IMR-90 (cell line): ENCODE data around the gene TDRD12. TPM values are rescaled to one million over a fixed set of nuclear protein-coding genes. Genes with fewer than 3 reads are reported as not detected.

Experiments used
- ATAC-seq: fragments of 200-7000 bp; cut with Tn5 transposase; 2 replicates; pipeline ENCODE4 v1.9.1; 2020; ENCODE audit warnings: low read depth, mild to moderate bottlenecking, moderate library complexity
- BruUV-seq: library from RNA; stranded (reverse); fragments of 400-500 nt; replicated peaks from 2 replicates; lab custom pipeline; 2021; lab: Mats Ljungman, UMichigan
- CTCF ChIA-PET: fragments of 300-600 bp; formaldehyde crosslinking; extraction: SDS; loops from one replicate; lab custom pipeline; 2021; ENCODE audit warnings: antibody characterized with exemption; lab: Yijun Ruan, JAX
- POLR2A ChIA-PET: fragments of 300-600 bp; sonication (Branson Sonifier 250); formaldehyde crosslinking; loops from one replicate; lab custom pipeline; 2022; ENCODE audit warnings: antibody characterized with exemption; ENCODE audit not compliant: unreplicated experiment; lab: Charles Lee
- DNase-seq: peaks from one replicate; pipeline ENCODE4 v3.0.0; 2013
- H2AFZ ChIP-seq: replicated peaks from 2 replicates; pipeline ENCODE3; 2013; ENCODE audit warnings: low read length, mild to moderate bottlenecking; ENCODE audit not compliant: poor library complexity
- H2AK5ac ChIP-seq: 2 replicates; pipeline ENCODE4 v1.6.1; 2013; ENCODE audit warnings: low read depth, low read length, inconsistent platforms
- H2AK9ac ChIP-seq: replicated peaks from 2 replicates; pipeline ENCODE3; 2013; ENCODE audit warnings: mild to moderate bottlenecking, low read depth, low read length, moderate library complexity; ENCODE audit not compliant: poor library complexity
- H2BK120ac ChIP-seq: 2 replicates; pipeline ENCODE4 v1.6.1; 2013; ENCODE audit warnings: low read depth, low read length, inconsistent platforms
- H2BK15ac ChIP-seq: 3 replicates; pipeline ENCODE4 v1.6.1; 2013; ENCODE audit warnings: low read depth, low read length, inconsistent platforms
- H2BK20ac ChIP-seq: 2 replicates; pipeline ENCODE4 v1.6.1; 2013; ENCODE audit warnings: low read depth, mild to moderate bottlenecking, inconsistent platforms, low read length, moderate library complexity
- H2BK5ac ChIP-seq: 2 replicates; pipeline ENCODE4 v1.6.1; 2013; ENCODE audit warnings: mild to moderate bottlenecking, low read depth, low read length, inconsistent platforms; ENCODE audit not compliant: poor library complexity, severe bottlenecking
- H3K14ac ChIP-seq: replicated peaks from 2 replicates; pipeline ENCODE4 v1.6.1; 2013; ENCODE audit warnings: low read depth, low read length, inconsistent platforms
- H3K18ac ChIP-seq: 2 replicates; pipeline ENCODE4 v1.6.1; 2013; ENCODE audit warnings: low read depth, low read length, control low read depth
- H3K23ac ChIP-seq: 2 replicates; pipeline ENCODE4 v1.6.1; 2013; ENCODE audit warnings: low read depth, low read length, inconsistent platforms
- H3K27ac ChIP-seq: 2 replicates; pipeline ENCODE4 v1.5.1; 2013; ENCODE audit warnings: mild to moderate bottlenecking, control low read depth, low read length; ENCODE audit not compliant: insufficient read depth
- H3K27me3 ChIP-seq: 2 replicates; pipeline ENCODE4 v1.6.1; 2013; ENCODE audit warnings: low read length; ENCODE audit not compliant: control insufficient read depth, insufficient read depth
- H3K36me3 ChIP-seq: 2 replicates; pipeline ENCODE4 v1.6.1; 2013; ENCODE audit warnings: low read length, mixed read lengths; ENCODE audit not compliant: control insufficient read depth, insufficient read depth
- H3K4ac ChIP-seq: 2 replicates; pipeline ENCODE4 v1.6.1; 2013; ENCODE audit warnings: low read depth, low read length, inconsistent platforms
- H3K4me1 ChIP-seq: 2 replicates; pipeline ENCODE4 v1.6.1; 2013; ENCODE audit warnings: low read length, mixed read lengths; ENCODE audit not compliant: control insufficient read depth, insufficient read depth
- H3K4me2 ChIP-seq: 2 replicates; pipeline ENCODE4 v1.6.1; 2013; ENCODE audit warnings: low read depth, mild to moderate bottlenecking, control low read depth, low read length, moderate library complexity
- H3K4me3 ChIP-seq: 2 replicates; pipeline ENCODE4 v1.5.1; 2013; ENCODE audit warnings: low read depth, mild to moderate bottlenecking, control low read depth, low read length, moderate library complexity; ENCODE audit not compliant: insufficient read depth
- H3K56ac ChIP-seq: 2 replicates; pipeline ENCODE4 v1.6.1; 2013; ENCODE audit warnings: low read length, inconsistent platforms; ENCODE audit not compliant: insufficient read depth; ENCODE audit errors: extremely low read depth
- H3K79me1 ChIP-seq, 2 experiments: 2 replicates each; pipeline ENCODE4 v1.6.1; 2013; ENCODE audit warnings: low read length in 2 of 2, inconsistent platforms in 1 of 2, low read depth in 1 of 2
- H3K9ac ChIP-seq: 2 replicates; pipeline ENCODE4 v1.6.1; 2013; ENCODE audit warnings: low read depth, low read length, control low read depth
- H3K9me1 ChIP-seq: 2 replicates; pipeline ENCODE4 v1.6.1; 2013; ENCODE audit warnings: low read length, inconsistent platforms; ENCODE audit not compliant: insufficient read depth
- H3K9me3 ChIP-seq: 2 replicates; pipeline ENCODE4 v1.6.1; 2013; ENCODE audit warnings: low read length; ENCODE audit not compliant: control insufficient read depth, insufficient read depth
- H4K20me1 ChIP-seq: 2 replicates; pipeline ENCODE4 v1.6.1; 2013; ENCODE audit warnings: low read length, inconsistent platforms; ENCODE audit not compliant: insufficient read depth
- H4K5ac ChIP-seq: 2 replicates; pipeline ENCODE4 v1.6.1; 2013; ENCODE audit warnings: mild to moderate bottlenecking, low read depth, low read length, control low read depth
- H4K8ac ChIP-seq, 2 experiments: 2 replicates each; pipeline ENCODE4 v1.6.1; 2013; ENCODE audit warnings: low read depth in 2 of 2, low read length in 2 of 2, control low read depth in 1 of 2, inconsistent platforms in 1 of 2
- H4K91ac ChIP-seq: 2 replicates; pipeline ENCODE4 v1.6.1; 2013; ENCODE audit warnings: low read depth, low read length, inconsistent platforms; ENCODE audit not compliant: insufficient read depth
- BHLHE40 ChIP-seq: fragments of 150-350 bp; IDR thresholded peaks from 2 replicates; pipeline ENCODE4 v1.6.1; 2016; ENCODE audit warnings: mild to moderate bottlenecking, low read depth, low read length
- CEBPB ChIP-seq: IDR thresholded peaks from 2 replicates; pipeline ENCODE4 v1.6.1; 2012; ENCODE audit warnings: low read depth, low read length, improper control_type of control experiment
- CHD1 ChIP-seq: IDR thresholded peaks from 2 replicates; pipeline ENCODE4 v1.6.1; 2012; ENCODE audit warnings: low read depth, low read length, improper control_type of control experiment
- CTCF ChIP-seq: conservative IDR thresholded peaks from 2 replicates; pipeline ENCODE4 v1.5.1; 2012; ENCODE audit warnings: mild to moderate bottlenecking, low read depth, low read length, improper control_type of control experiment
- ELK1 ChIP-seq: fragments of 150-350 bp; IDR thresholded peaks from 2 replicates; pipeline ENCODE4 v1.6.1; 2016; ENCODE audit warnings: low read depth, mild to moderate bottlenecking, low read length, moderate library complexity, borderline replicate concordance
- FOS ChIP-seq: fragments of 150-350 bp; IDR thresholded peaks from 2 replicates; pipeline ENCODE4 v1.6.1; 2016; ENCODE audit warnings: low read depth, low read length
- MAFK ChIP-seq: IDR thresholded peaks from 2 replicates; pipeline ENCODE4 v1.6.1; 2012; ENCODE audit warnings: low read depth, low read length, improper control_type of control experiment
- MAZ ChIP-seq: IDR thresholded peaks from 2 replicates; pipeline ENCODE4 v1.6.1; 2012; ENCODE audit warnings: low read depth, mild to moderate bottlenecking, low read length, improper control_type of control experiment, moderate library complexity, borderline replicate concordance
- MXI1 ChIP-seq: IDR thresholded peaks from 2 replicates; pipeline ENCODE4 v1.6.1; 2012; ENCODE audit warnings: low read depth, mild to moderate bottlenecking, low read length, moderate library complexity, borderline replicate concordance
- NFE2L2 ChIP-seq: fragments of 150-350 bp; IDR thresholded peaks from 2 replicates; pipeline ENCODE4 v1.6.1; 2016; ENCODE audit warnings: low read depth, mild to moderate bottlenecking, low read length
- POLR2A ChIP-seq: IDR thresholded peaks from 2 replicates; pipeline ENCODE4 v1.6.1; 2012; ENCODE audit warnings: mild to moderate bottlenecking, low read depth, low read length
- RAD21 ChIP-seq: IDR thresholded peaks from 2 replicates; pipeline ENCODE4 v1.6.1; 2012; ENCODE audit warnings: low read length, improper control_type of control experiment
- RCOR1 ChIP-seq: IDR thresholded peaks from 2 replicates; pipeline ENCODE4 v1.6.1; 2012; ENCODE audit warnings: mild to moderate bottlenecking, low read length, improper control_type of control experiment; ENCODE audit not compliant: insufficient replicate concordance
- RFX5 ChIP-seq: IDR thresholded peaks from 2 replicates; pipeline ENCODE4 v1.8.0; 2012; ENCODE audit warnings: low read depth, mild to moderate bottlenecking, low read length, moderate library complexity
- SMC3 ChIP-seq: fragments of 150-350 bp; IDR thresholded peaks from 2 replicates; pipeline ENCODE4 v1.6.1; 2016; ENCODE audit warnings: low read depth, mild to moderate bottlenecking, antibody characterized with exemption, low read length, moderate library complexity
- USF2 ChIP-seq: fragments of 150-350 bp; IDR thresholded peaks from 2 replicates; pipeline ENCODE4 v1.6.1; 2017; ENCODE audit warnings: mild to moderate bottlenecking, antibody characterized with exemption, low read length, low read depth
- WGBS, 2 experiments: methylation state at CpG; one replicate each; pipeline versions ENCODE4 v1.1.5 to v1.1.7; 2013; ENCODE audit warnings: missing lambda C conversion rate in 2 of 2; ENCODE audit not compliant: insufficient read length in 1 of 2; ENCODE audit errors: extremely low coverage in 2 of 2; 5-methylcytosine and 5-hydroxymethylcytosine counted together
- dilution Hi-C: fragments of 300-500 bp; cut with HindIII; formaldehyde crosslinking; loops from one replicate; pipeline ENCODE4 v1.14.3; 2018; ENCODE audit warnings: low sequenced_read_pairs; ENCODE audit not compliant: unreplicated experiment
- in situ Hi-C: fragments of 300-500 bp; cut with MboI; formaldehyde crosslinking; loops from 3 replicates; pipeline ENCODE4 v1.14.3; 2019; ENCODE audit warnings: low sequenced_read_pairs, inconsistent platforms, mixed read lengths
- intact Hi-C: fragments of 100-400 bp; cut with micrococcal nuclease; formaldehyde crosslinking; loops from 2 replicates; pipeline ENCODE4 v1.10.0; 2022
- polyA plus RNA-seq, 3 experiments: library from polyadenylated mRNA; depleted of rRNA; stranded (reverse); fragments of >200 nt; gene quantifications; 2 replicates each; pipeline ENCODE4 v1.2.3, GENCODE V29; 2012; ENCODE audit warnings: low replicate concordance in 1 of 3
- total RNA-seq: library from RNA; depleted of rRNA; stranded (reverse); fragments of >200 nt; gene quantifications from 2 replicates; pipeline ENCODE4 v1.2.3, GENCODE V29; 2012

TDRD12 gene
- total and polyA plus RNA-seq, 2 of the 4 experiments (the other 2 are of a cell fraction), result under 0.01 to 0.07 TPM

GRCh38 chr19:32749361-32749760 lies 29.8 kb downstream of the TDRD12 start:
- in situ Hi-C loops (no loop called here), dilution Hi-C loops (no loop called here), intact Hi-C loops (no loop called here)
- CTCF ChIA-PET, result no interaction called here
- H3K4me1 ChIP-seq, result no peaks in the 10 kb centered on the region
- no peak overlapping the region for H2BK5ac ChIP-seq
- no peak overlapping the region for H4K91ac ChIP-seq
- no peak overlapping the region for H3K4me3 ChIP-seq
- no peak overlapping the region for H3K56ac ChIP-seq
- no peak overlapping the region for H2AK9ac ChIP-seq
- H4K8ac ChIP-seq, result no peak overlapping the region
- POLR2A ChIA-PET, result no interaction called here
- no peaks in the 10 kb centered on the region for H3K9me3 ChIP-seq
- H3K79me1 ChIP-seq, result no peaks in the 10 kb centered on the region
- no CpG with 5 or more reads among the region's 6 CpGs for WGBS, 2 experiments
- no peak overlapping the region for H3K9ac ChIP-seq
- BruUV-seq, result no TSS peak
- H3K36me3 ChIP-seq, result no peaks in the 10 kb centered on the region
- H4K5ac ChIP-seq, result no peak overlapping the region
- H3K14ac ChIP-seq, result no peak overlapping the region
- no peak overlapping the region for H3K4me2 ChIP-seq
- no peak overlapping the region for H3K18ac ChIP-seq
- H2AFZ ChIP-seq, result no peak overlapping the region
- TF ChIP-seq RAD21 (no peak), POLR2A (no peak), RCOR1 (no peak), MXI1 (no peak), USF2 (no peak), MAZ (no peak), SMC3 (no peak), BHLHE40 (no peak), FOS (no peak), NFE2L2 (no peak), RFX5 (no peak), CEBPB (no peak), MAFK (no peak), ELK1 (no peak), CHD1 (no peak), CTCF (no peak)
- no peaks in the 10 kb centered on the region for H4K20me1 ChIP-seq
- H3K27ac ChIP-seq, result no peak overlapping the region
- no peak overlapping the region for H3K23ac ChIP-seq
- H3K27me3 ChIP-seq, result peaks cover 8% of the 10 kb centered on the region
- no peak overlapping the region for H3K4ac ChIP-seq
- no peak overlapping the region for H2AK5ac ChIP-seq
- H3K9me1 ChIP-seq, result no peaks in the 10 kb centered on the region
- no peak overlapping the region for H2BK15ac ChIP-seq
- no peak for DNase-seq
- no peak overlapping the region for H2BK120ac ChIP-seq
- no peak overlapping the region for H2BK20ac ChIP-seq
- no peak for ATAC-seq
